Glutamatergic neuron (in vitro differentiated cells): ENCODE results near the gene NUP88. TPM values are rescaled to one million over a fixed set of nuclear protein-coding genes. Genes with fewer than 3 reads are reported as not detected.

Source experiments
- DNase-seq: peaks from one replicate; pipeline ENCODE4 v3.0.0; 2022
- H3K27ac Mint-ChIP-seq: one replicate; pipeline ENCODE4 v1.8.0; 2020; ENCODE audit warnings: mild to moderate bottlenecking, mixed read lengths, inconsistent platforms; ENCODE audit not compliant: unreplicated experiment
- H3K27me3 Mint-ChIP-seq: one replicate; pipeline ENCODE4 v1.8.0; 2020; ENCODE audit warnings: mild to moderate bottlenecking, moderate library complexity, mixed read lengths, inconsistent platforms; ENCODE audit not compliant: unreplicated experiment
- H3K36me3 Mint-ChIP-seq: one replicate; pipeline ENCODE4 v1.8.0; 2020; ENCODE audit warnings: mild to moderate bottlenecking, mixed read lengths, inconsistent platforms; ENCODE audit not compliant: unreplicated experiment
- H3K4me1 Mint-ChIP-seq: one replicate; pipeline ENCODE4 v1.8.0; 2020; ENCODE audit warnings: mild to moderate bottlenecking, low read depth, mixed read lengths, inconsistent platforms; ENCODE audit not compliant: unreplicated experiment
- H3K4me3 Mint-ChIP-seq: one replicate; pipeline ENCODE4 v1.8.0; 2020; ENCODE audit warnings: mild to moderate bottlenecking, mixed read lengths, inconsistent platforms; ENCODE audit not compliant: unreplicated experiment
- H3K9me3 Mint-ChIP-seq: one replicate; pipeline ENCODE4 v1.8.0; 2020; ENCODE audit warnings: mild to moderate bottlenecking, moderate library complexity, mixed read lengths, inconsistent platforms; ENCODE audit not compliant: unreplicated experiment
- long read RNA-seq: library from polyadenylated mRNA; unstranded; transcript quantifications from one replicate; pipeline ENCODE4 v2.0.0, GENCODE V29; 2020; ENCODE audit not compliant: unreplicated experiment
- total RNA-seq: library from RNA; stranded (reverse); fragmentation: NEBNext Ultra II Directional; extraction: Animal tissue kit (Norgen Biotek cat#: 25700); gene quantifications from one replicate; pipeline ENCODE4 v1.2.1, GENCODE V29; 2021; ENCODE audit not compliant: unreplicated experiment
- TF ChIP-seq, protein P1 (sequence below): fragments of 200-600 bp; sonication (generic); IDR thresholded peaks from one replicate; pipeline ENCODE4 v1.5.0; 2021; ENCODE audit not compliant: partially characterized antibody, unreplicated experiment

The NUP88 gene
- 74.5 TPM for total RNA-seq
- long read RNA-seq, transcript NUP88-207 (17 exons, 2,916 nt): major isoform, 20 of 33 reads
- long read RNA-seq, partial matches to known transcripts: 8 of 33 reads
- long read RNA-seq, other reads (novel, unspliced or antisense): 3 of 33 reads

DNA sequence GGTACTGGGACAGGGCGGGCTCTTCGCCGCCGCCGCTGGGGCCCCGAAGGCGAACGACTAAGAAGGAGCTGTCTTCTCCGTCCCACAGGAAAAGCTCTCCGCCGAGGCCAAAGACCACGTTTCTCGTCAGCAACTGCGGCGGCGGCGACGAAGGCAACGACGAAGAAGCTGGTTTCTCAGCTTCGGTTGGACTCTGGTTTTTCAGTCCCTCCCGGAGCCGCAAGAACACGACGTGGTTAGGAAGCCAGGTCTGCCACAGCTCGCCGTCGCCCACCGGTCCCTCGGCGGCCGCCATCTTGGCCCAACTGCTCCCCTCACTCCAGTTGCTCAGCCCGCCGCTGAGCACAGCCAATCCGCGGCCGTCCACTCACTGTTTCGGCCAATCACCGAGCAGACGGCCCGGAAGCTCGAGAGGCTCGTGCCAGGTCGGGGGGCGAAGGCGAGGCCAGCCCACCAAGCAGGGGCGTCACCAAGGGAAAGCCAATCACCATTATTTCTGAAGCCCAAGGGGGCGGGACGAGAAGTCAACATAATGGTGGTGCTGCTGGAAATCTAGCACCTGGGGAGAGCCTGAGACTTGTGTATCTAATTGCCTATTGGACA lies at the start of gene NUP88:
Gene NUP88 (minus strand): TSS at position 307 of the 603 bp plus-strand sequence. CDS start 12 bp downstream, at position 295.
- Mint-ChIP-seq H3K27ac (peak within 1 kb of the TSS; percentile 96), H3K4me3 (peak within 1 kb of the TSS; percentile 100), H3K4me1 (peaks cover 13% of the 10 kb centered on the region), H3K9me3 (peaks cover 9% of the 10 kb centered on the region), H3K36me3 (no peaks in the 10 kb centered on the region), H3K27me3 (peaks cover 13% of the 10 kb centered on the region)
- TF ChIP-seq, protein P1, sequence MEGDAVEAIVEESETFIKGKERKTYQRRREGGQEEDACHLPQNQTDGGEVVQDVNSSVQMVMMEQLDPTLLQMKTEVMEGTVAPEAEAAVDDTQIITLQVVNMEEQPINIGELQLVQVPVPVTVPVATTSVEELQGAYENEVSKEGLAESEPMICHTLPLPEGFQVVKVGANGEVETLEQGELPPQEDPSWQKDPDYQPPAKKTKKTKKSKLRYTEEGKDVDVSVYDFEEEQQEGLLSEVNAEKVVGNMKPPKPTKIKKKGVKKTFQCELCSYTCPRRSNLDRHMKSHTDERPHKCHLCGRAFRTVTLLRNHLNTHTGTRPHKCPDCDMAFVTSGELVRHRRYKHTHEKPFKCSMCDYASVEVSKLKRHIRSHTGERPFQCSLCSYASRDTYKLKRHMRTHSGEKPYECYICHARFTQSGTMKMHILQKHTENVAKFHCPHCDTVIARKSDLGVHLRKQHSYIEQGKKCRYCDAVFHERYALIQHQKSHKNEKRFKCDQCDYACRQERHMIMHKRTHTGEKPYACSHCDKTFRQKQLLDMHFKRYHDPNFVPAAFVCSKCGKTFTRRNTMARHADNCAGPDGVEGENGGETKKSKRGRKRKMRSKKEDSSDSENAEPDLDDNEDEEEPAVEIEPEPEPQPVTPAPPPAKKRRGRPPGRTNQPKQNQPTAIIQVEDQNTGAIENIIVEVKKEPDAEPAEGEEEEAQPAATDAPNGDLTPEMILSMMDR: no peak
- peak; percentile 97 for DNase-seq

DNA sequence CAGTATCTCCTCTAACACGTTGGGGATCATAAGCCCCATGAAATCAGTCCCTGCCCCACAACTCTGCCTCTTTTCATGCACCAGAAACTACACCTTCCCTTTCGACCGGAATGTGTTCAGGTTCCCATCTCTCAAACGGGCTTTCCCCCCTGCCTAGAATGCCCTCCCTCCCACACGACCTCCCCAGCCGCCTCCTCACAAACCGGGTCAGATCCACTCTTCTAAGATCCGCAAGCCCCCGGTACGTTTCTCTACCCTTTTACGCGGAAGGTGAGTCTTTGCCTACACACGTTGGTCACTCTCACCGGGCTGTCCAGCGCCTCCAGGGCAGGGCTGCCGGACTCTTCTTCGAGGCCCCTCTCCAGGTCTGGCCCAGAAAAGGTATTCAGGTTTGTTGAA lies 48.6 kb upstream of the NUP88 start:
- DNase-seq: no peak
- H3K9me3 Mint-ChIP-seq: peaks cover 3% of the 10 kb centered on the region
- H3K4me3 Mint-ChIP-seq: peak overlapping the region; percentile 96
- peaks cover 25% of the 10 kb centered on the region for H3K4me1 Mint-ChIP-seq
- TF ChIP-seq, protein P1: no peak
- no peaks in the 10 kb centered on the region for H3K36me3 Mint-ChIP-seq
- H3K27ac Mint-ChIP-seq: peak overlapping the region; percentile 63
- peaks cover 3% of the 10 kb centered on the region for H3K27me3 Mint-ChIP-seq

DNA sequence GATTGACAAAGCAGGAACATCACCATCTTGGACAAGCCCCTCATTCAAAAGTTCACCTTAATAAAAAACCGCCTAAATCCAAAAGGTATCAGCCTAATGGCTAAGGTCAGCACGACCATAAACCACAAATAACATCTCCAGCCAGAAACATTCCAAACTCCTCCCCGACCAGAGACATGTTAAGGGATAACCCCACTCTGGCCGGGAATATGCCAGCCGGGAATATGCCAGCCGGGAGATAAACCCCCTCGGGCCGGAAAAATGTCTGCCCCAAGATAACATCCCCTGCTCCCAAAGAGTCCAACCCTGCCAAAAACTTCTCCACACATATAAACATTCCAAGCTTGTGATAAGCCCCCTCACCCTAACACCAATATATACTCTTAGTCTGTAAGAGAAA lies 48.0 kb upstream of the NUP88 start:
- Mint-ChIP-seq H3K27me3 (peaks cover 3% of the 10 kb centered on the region), H3K4me3 (peak overlapping the region; percentile 96), H3K27ac (peak overlapping the region; percentile 45), H3K9me3 (peaks cover 3% of the 10 kb centered on the region), H3K36me3 (no peaks in the 10 kb centered on the region), H3K4me1 (peaks cover 26% of the 10 kb centered on the region)
- no peak for DNase-seq
- TF ChIP-seq, protein P1: no peak

GRCh38 chr17:5466295-5466694 lies 46.8 kb upstream of the NUP88 start:
- H3K27ac Mint-ChIP-seq: no peak overlapping the region
- peaks cover 29% of the 10 kb centered on the region for H3K4me1 Mint-ChIP-seq
- no peak for DNase-seq
- peaks cover 3% of the 10 kb centered on the region for H3K9me3 Mint-ChIP-seq
- H3K4me3 Mint-ChIP-seq: peak overlapping the region; percentile 96
- TF ChIP-seq, protein P1: no peak
- H3K36me3 Mint-ChIP-seq: no peaks in the 10 kb centered on the region
- H3K27me3 Mint-ChIP-seq: peaks cover 3% of the 10 kb centered on the region
